Nephron progenitor cell (in vitro differentiated cells): ENCODE data around the gene TJAP1.
"Not testable (repeated sequence)": the region's sequence is repeated elsewhere in the genome, so short reads cannot be mapped to it uniquely, and the experiment has no call there.

Experiments
- DNase-seq: peaks from one replicate; pipeline ENCODE4 v3.0.0; 2021
- H3K27ac Mint-ChIP-seq: 2 replicates; pipeline ENCODE4 v1.8.0; 2021; ENCODE audit warnings: mild to moderate bottlenecking, moderate library complexity, mixed read lengths
- H3K27me3 Mint-ChIP-seq: 2 replicates; pipeline ENCODE4 v1.8.0; 2021; ENCODE audit warnings: mild to moderate bottlenecking, low read depth, mixed read lengths; ENCODE audit not compliant: poor library complexity
- H3K36me3 Mint-ChIP-seq: 2 replicates; pipeline ENCODE4 v1.8.0; 2021; ENCODE audit warnings: low read depth, mixed read lengths
- H3K4me1 Mint-ChIP-seq: 2 replicates; pipeline ENCODE4 v1.8.0; 2021; ENCODE audit warnings: mixed read lengths
- H3K4me3 Mint-ChIP-seq: 2 replicates; pipeline ENCODE4 v1.8.0; 2021; ENCODE audit warnings: mild to moderate bottlenecking, moderate library complexity, mixed read lengths
- H3K9me3 Mint-ChIP-seq: 2 replicates; pipeline ENCODE4 v1.8.0; 2021; ENCODE audit warnings: mild to moderate bottlenecking, moderate library complexity, mixed read lengths
- TF ChIP-seq, protein P1 (sequence below): fragments of 200-600 bp; sonication (generic); IDR thresholded peaks from 2 replicates; pipeline ENCODE4 v1.5.0; 2021; ENCODE audit warnings: antibody characterized with exemption

TJAP1 gene

DNA sequence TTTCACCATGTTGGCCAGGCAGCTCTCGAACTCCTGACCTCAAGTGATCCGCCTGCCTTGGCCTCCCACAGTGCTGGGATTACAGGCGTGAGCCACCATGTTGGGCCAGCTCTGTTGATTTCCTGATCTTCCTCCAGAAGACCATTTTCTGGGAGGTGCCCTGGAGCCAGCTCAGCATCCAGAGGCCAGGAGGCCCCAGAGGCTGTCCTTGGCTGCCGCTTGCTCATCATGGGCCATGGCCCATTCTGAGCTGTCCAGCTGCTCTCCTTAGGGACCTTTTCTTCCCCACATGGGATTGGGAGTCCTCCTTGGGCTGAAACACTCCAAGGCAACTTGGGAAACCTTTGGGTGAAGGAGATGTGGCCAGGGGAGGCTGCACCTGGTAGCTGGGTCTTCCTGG is 17.4 kb downstream of the TJAP1 start:
- DNase-seq: no peak
- no peaks in the 10 kb centered on the region for H3K9me3 Mint-ChIP-seq
- TF ChIP-seq, protein P1, sequence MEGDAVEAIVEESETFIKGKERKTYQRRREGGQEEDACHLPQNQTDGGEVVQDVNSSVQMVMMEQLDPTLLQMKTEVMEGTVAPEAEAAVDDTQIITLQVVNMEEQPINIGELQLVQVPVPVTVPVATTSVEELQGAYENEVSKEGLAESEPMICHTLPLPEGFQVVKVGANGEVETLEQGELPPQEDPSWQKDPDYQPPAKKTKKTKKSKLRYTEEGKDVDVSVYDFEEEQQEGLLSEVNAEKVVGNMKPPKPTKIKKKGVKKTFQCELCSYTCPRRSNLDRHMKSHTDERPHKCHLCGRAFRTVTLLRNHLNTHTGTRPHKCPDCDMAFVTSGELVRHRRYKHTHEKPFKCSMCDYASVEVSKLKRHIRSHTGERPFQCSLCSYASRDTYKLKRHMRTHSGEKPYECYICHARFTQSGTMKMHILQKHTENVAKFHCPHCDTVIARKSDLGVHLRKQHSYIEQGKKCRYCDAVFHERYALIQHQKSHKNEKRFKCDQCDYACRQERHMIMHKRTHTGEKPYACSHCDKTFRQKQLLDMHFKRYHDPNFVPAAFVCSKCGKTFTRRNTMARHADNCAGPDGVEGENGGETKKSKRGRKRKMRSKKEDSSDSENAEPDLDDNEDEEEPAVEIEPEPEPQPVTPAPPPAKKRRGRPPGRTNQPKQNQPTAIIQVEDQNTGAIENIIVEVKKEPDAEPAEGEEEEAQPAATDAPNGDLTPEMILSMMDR: no peak

DNA sequence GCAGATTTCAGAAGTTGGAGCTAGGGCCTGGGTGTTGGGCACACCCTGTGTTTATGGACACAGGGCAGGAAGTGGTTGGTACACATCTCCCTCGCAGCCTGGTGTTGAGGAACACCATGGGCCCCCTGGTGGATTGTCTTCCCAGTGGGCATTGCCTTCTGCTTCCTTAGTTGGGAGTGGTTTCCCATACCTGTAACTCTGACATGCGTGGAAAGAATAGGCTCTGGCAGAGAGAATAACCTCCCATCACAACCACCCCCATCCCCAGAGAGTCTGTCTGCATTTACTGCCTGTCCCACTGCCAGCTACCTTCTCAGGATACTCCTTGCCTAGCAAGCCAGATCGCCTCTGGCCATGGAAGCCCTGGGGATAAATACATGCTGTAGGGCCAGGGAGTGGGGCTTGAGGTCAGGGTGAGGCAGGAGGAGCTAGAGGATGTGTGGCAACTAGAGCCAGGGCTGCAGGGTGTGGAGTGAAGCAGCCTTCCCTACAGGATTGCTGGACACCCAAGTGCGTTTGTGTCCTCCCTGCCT is 18.1 kb downstream of the TJAP1 start:
- peak overlapping the region; percentile 92 for H3K27ac Mint-ChIP-seq
- DNase-seq: no peak
- peaks cover 5% of the 10 kb centered on the region for H3K36me3 Mint-ChIP-seq
- no peak overlapping the region for H3K4me3 Mint-ChIP-seq
- H3K27me3 Mint-ChIP-seq: no peaks in the 10 kb centered on the region
- peaks cover 31% of the 10 kb centered on the region for H3K4me1 Mint-ChIP-seq
- TF ChIP-seq, protein P1: no peak
- H3K9me3 Mint-ChIP-seq: no peaks in the 10 kb centered on the region

More for the DNA sequence above, 17.4 kb downstream of the TJAP1 start:
- no peaks in the 10 kb centered on the region for H3K27me3 Mint-ChIP-seq
- H3K36me3 Mint-ChIP-seq: peaks cover 5% of the 10 kb centered on the region
- peaks cover 31% of the 10 kb centered on the region for H3K4me1 Mint-ChIP-seq
- no peak overlapping the region for H3K4me3 Mint-ChIP-seq
- no peak overlapping the region for H3K27ac Mint-ChIP-seq

DNA sequence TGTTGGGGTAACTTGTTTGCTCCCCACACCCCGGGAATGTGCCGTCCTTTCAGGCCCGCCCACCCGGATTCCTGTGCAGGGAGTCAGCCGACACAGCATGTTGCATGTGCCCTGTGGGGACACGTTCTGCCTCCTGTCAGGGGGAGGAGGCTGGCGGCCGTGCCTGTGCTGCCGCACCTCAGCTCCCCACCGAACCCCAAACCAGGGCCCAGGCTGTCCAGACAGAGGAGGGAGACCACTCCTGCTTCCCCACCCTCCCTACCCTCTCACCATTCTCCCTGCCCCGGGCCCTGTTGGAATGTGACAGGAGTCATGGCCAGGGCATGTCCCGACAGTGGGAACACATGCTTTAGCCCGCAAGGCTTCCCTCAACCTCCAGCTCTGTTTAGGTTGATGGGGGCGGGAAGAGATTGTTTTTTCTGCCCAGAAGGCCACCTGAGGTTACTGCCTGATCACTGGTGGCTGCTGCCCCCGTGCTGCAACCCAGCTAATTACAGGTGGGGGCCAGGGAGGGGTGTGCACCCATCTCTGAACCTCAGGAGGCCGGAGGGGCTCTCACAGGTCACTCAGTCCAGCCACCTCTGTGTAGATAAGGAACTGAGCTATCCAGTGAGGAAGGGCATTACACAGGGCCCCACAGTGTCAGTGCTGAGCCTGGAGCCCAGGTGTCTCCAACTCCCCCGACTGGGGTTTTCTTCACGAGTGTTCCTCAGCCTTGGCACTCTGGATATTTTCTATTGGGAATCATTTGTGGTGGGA is 19.2 kb downstream of the TJAP1 start:
- no peak overlapping the region for H3K4me3 Mint-ChIP-seq
- TF ChIP-seq, protein P1: no peak
- H3K36me3 Mint-ChIP-seq: peaks cover 11% of the 10 kb centered on the region
- no peaks in the 10 kb centered on the region for H3K9me3 Mint-ChIP-seq
- no peaks in the 10 kb centered on the region for H3K27me3 Mint-ChIP-seq
- H3K27ac Mint-ChIP-seq: peak overlapping the region; percentile 84
- DNase-seq: peak; percentile 54
- peaks cover 31% of the 10 kb centered on the region for H3K4me1 Mint-ChIP-seq

DNA sequence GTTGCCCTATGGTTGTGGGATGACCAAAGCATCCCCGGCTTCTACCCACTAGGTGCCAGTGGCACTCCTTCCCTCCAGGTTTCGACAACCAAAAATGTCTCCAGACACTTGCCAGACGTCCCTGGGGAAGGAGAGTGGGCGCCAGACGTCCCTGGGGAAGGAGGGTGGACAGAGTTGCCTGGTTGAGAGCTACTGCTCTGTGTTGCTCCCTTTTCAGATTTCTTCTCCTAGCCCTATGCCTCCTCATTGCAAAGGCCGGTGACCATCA is 19.7 kb downstream of the TJAP1 start:
- TF ChIP-seq, protein P1: no peak
- no peak for DNase-seq
- no peaks in the 10 kb centered on the region for H3K27me3 Mint-ChIP-seq
- H3K27ac Mint-ChIP-seq: peak overlapping the region; percentile 91
- H3K9me3 Mint-ChIP-seq: no peaks in the 10 kb centered on the region
- peaks cover 16% of the 10 kb centered on the region for H3K36me3 Mint-ChIP-seq
- peaks cover 31% of the 10 kb centered on the region for H3K4me1 Mint-ChIP-seq
- H3K4me3 Mint-ChIP-seq: no peak overlapping the region

DNA sequence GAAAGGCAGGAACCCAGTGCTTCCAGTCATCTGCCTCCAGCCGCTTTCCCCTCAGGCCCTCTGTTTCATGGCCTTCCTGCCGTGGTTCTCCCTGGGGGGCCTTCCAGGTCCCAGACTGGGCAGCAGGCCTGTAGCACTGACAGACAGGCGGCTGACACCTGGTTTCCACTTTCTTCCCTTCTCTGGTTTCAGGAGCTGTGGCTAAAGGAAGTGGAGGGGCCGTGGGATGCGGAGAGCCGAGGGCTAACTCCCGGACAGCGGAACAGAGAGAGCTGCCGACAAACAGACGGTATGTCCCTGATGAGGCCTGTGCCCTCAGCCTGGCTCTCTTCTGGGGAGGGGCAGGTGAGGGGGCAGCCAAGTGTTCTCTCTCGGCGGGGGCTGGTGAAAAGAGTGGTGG is 20.3 kb downstream of the TJAP1 start:
- no peaks in the 10 kb centered on the region for H3K27me3 Mint-ChIP-seq
- peaks cover 19% of the 10 kb centered on the region for H3K36me3 Mint-ChIP-seq
- H3K9me3 Mint-ChIP-seq: no peaks in the 10 kb centered on the region
- TF ChIP-seq, protein P1: no peak
- no peak for DNase-seq
- H3K27ac Mint-ChIP-seq: peak overlapping the region; percentile 91
- H3K4me1 Mint-ChIP-seq: peaks cover 31% of the 10 kb centered on the region
- no peak overlapping the region for H3K4me3 Mint-ChIP-seq

DNA sequence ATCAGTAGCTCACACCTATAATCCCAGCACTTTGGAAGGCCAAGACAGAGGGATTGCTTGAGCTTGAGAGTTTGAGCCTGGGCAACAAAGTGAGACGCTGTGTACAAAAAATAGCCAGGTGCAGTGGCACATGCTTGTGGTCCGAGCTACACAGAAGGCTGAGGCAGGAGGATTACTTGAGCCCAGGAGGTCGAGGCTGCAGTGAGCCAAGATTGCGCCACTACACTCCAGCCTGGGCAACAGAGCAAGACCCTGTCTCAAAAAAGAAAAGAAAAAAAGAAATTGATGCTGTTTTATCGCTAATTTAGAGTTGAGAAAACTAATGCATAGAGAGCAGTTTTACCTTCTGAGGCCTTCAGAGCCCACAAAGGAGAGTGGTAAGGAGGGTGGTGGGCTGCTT is 20.9 kb downstream of the TJAP1 start:
- DNase-seq, H3K9me3 Mint-ChIP-seq, H3K27me3 Mint-ChIP-seq, H3K27ac Mint-ChIP-seq, H3K4me3 Mint-ChIP-seq: not testable (repeated sequence)
- Mint-ChIP-seq H3K4me1 (peaks cover 31% of the 10 kb centered on the region), H3K36me3 (peaks cover 24% of the 10 kb centered on the region)
